Peyer's patch (tissue), 4 donors: ENCODE results near the gene THAP9. TPM values are rescaled to one million over a fixed set of nuclear protein-coding genes. Genes with fewer than 3 reads are reported as not detected.
"Not testable (repeated sequence)": the region's sequence is repeated elsewhere in the genome, so short reads cannot be mapped to it uniquely, and the experiment has no call there.

Experiments used
- DNase-seq, 3 donors: peaks; one replicate each; pipeline ENCODE4 v3.0.0-alpha.2; 2017 to 2019
- H3K27ac ChIP-seq, 4 donors: fragments of 200-600 bp; sonication (generic); one replicate each; pipeline ENCODE4 v1.5.1; 2016 to 2019
- H3K27me3 ChIP-seq, 2 donors: fragments of 200-600 bp; sonication (generic); one replicate each; pipeline ENCODE4 v1.5.1; 2019
- H3K36me3 ChIP-seq, 3 donors: fragments of 200-600 bp; sonication (generic); one replicate each; pipeline ENCODE4 v1.5.1; 2016 to 2019
- H3K4me1 ChIP-seq, 4 donors: fragments of 200-600 bp; sonication (generic); one replicate each; pipeline ENCODE4 v1.5.1; 2016 to 2019
- H3K4me3 ChIP-seq, 4 donors: fragments of 200-600 bp; sonication (generic); 1 replicate in 3 of 4; 2 replicates in 1 of 4; pipeline ENCODE4 v1.5.1; 2016 to 2019; ENCODE audit warnings: mild to moderate bottlenecking in 1 of 4
- H3K9me3 ChIP-seq, 4 donors: fragments of 200-600 bp; sonication (generic); one replicate each; pipeline ENCODE4 v1.5.1; 2016 to 2019; ENCODE audit warnings: mild to moderate bottlenecking in 1 of 4
- CTCF ChIP-seq, 6 experiments: fragments of 450-650 bp in 4 of 6; fragments of 200-600 bp in 2 of 6; sonication (generic) in 1 of 6; IDR thresholded peaks; one replicate each; pipeline ENCODE4 v1.5.1; 2017 to 2019; ENCODE audit warnings: antibody characterized with exemption in 6 of 6, mild to moderate bottlenecking in 3 of 6, moderate library complexity in 1 of 6
- POLR2A ChIP-seq, 2 donors: fragments of 450-650 bp; IDR thresholded peaks; one replicate each; pipeline ENCODE4 v1.5.1; 2017; ENCODE audit warnings: antibody characterized with exemption in 2 of 2, mild to moderate bottlenecking in 2 of 2, moderate library complexity in 2 of 2
- total RNA-seq, 4 donors: library from RNA; depleted of rRNA; stranded (reverse); fragments of >200 nt; gene quantifications; one replicate each; pipeline ENCODE4 v1.1.0, GENCODE V29; 2016

THAP9 gene
- total RNA-seq, 4 donors from 2014 or later, result 1.7 to 6.7 (median 2.9) TPM

GRCh38 chr4:82861529-82861928 is 39.0 kb upstream of the THAP9 start:
- Histone ChIP-seq H3K36me3 (peaks cover 0 to 74% (median 4%) of the 10 kb centered on the region in 3 donors), H3K9me3 (no peaks in the 10 kb centered on the region), H3K4me3 (no peak overlapping the region), H3K27me3 (no peaks in the 10 kb centered on the region), H3K27ac (no peak overlapping the region), H3K4me1 (no peaks in the 10 kb centered on the region)
- no peak for DNase-seq
- TF ChIP-seq POLR2A (IDR thresholded peaks at IDR 0.05) (no peak), CTCF (IDR thresholded peaks at IDR 0.05) (no peak)

GRCh38 chr4:82864336-82864979 is 36.1 kb upstream of the THAP9 start:
- TF ChIP-seq POLR2A (IDR thresholded peaks at IDR 0.05), result no peak
- TF ChIP-seq CTCF (IDR thresholded peaks at IDR 0.05), result no peak
- no peak overlapping the region for H3K4me3 ChIP-seq
- H3K27ac ChIP-seq, result peak overlapping the region in 1 of 4 donors; percentile 15

GRCh38 chr4:82865592-82865991 is 34.9 kb upstream of the THAP9 start:
- Histone ChIP-seq H3K4me3 (no peak overlapping the region), H3K9me3 (no peaks in the 10 kb centered on the region), H3K4me1 (no peaks in the 10 kb centered on the region), H3K36me3 (peaks cover 0 to 88% (median 4%) of the 10 kb centered on the region in 3 donors), H3K27me3 (no peaks in the 10 kb centered on the region), H3K27ac (peak overlapping the region in 1 of 4 donors; percentile 39)
- TF ChIP-seq POLR2A (IDR thresholded peaks at IDR 0.05) (no peak), CTCF (IDR thresholded peaks at IDR 0.05) (no peak)
- DNase-seq, result no peak

More at GRCh38 chr4:82864336-82864979, 36.1 kb upstream of the THAP9 start:
- Histone ChIP-seq H3K27me3 (no peaks in the 10 kb centered on the region), H3K4me1 (no peaks in the 10 kb centered on the region), H3K36me3 (peaks cover 0 to 86% (median 4%) of the 10 kb centered on the region in 3 donors), H3K9me3 (no peaks in the 10 kb centered on the region)
- no peak for DNase-seq

- not testable (repeated sequence) for H3K4me1 ChIP-seq, H3K4me3 ChIP-seq, H3K27me3 ChIP-seq, DNase-seq, H3K9me3 ChIP-seq
- H3K27ac ChIP-seq, result peak overlapping the region in 2 of 4 donors; percentile 39 to 42
- H3K36me3 ChIP-seq, result peaks cover 0 to 91% (median 4%) of the 10 kb centered on the region in 3 donors
Observed at GRCh38 chr4:82866033-82866432, 34.5 kb upstream of the THAP9 start.

- DNase-seq, result no peak
- Histone ChIP-seq H3K4me3 (no peak overlapping the region), H3K36me3 (peaks cover 0 to 99% (median 0%) of the 10 kb centered on the region in 3 donors), H3K27me3 (no peaks in the 10 kb centered on the region), H3K27ac (peak overlapping the region in 1 of 4 donors; percentile 39), H3K9me3 (no peaks in the 10 kb centered on the region), H3K4me1 (no peaks in the 10 kb centered on the region)
- TF ChIP-seq CTCF (IDR thresholded peaks at IDR 0.05) (no peak), POLR2A (IDR thresholded peaks at IDR 0.05) (no peak)
Observed at GRCh38 chr4:82866706-82867385, 33.7 kb upstream of the THAP9 start.

GRCh38 chr4:82868572-82868971 is 32.0 kb upstream of the THAP9 start:
- DNase-seq, result no peak
- no peaks in the 10 kb centered on the region for H3K4me1 ChIP-seq
- H3K27ac ChIP-seq, result no peak overlapping the region
- H3K4me3 ChIP-seq, result no peak overlapping the region
- TF ChIP-seq CTCF (IDR thresholded peaks at IDR 0.05) (no peak), POLR2A (IDR thresholded peaks at IDR 0.05) (no peak)
- no peaks in the 10 kb centered on the region for H3K27me3 ChIP-seq
- peaks cover 0 to 98% (median 0%) of the 10 kb centered on the region in 3 donors for H3K36me3 ChIP-seq
- no peaks in the 10 kb centered on the region for H3K9me3 ChIP-seq
